Bronchus fibroblast of lung (primary cell): ENCODE data around the gene SLC22A2. TPM values are rescaled to one million over a fixed set of nuclear protein-coding genes. Genes with fewer than 3 reads are reported as not detected.

Experiments
- total RNA-seq: library from RNA; depleted of rRNA; stranded (reverse); fragments of >200 nt; gene quantifications from 2 replicates; pipeline ENCODE4 v1.2.3, GENCODE V29; 2015

The SLC22A2 gene
- total RNA-seq = not detected in 2 replicates

GRCh38 chr6:160258346-160259142 is at the start of gene SLC22A2:
SLC22A2 (minus strand) TSS chr6:160258821; CDS start chr6:160258757, 64 bp downstream.

Other genes with a start within 250 kb of the SLC22A2 start
- gene SLC22A1, start 137.0 kb downstream of the SLC22A2 start, total RNA-seq = under 0.01 TPM in 1 of 2 replicates, not detected in the other
- 0.15 TPM in 1 of 2 replicates, not detected in the other for gene SLC22A3, start 89.6 kb upstream of the SLC22A2 start, total RNA-seq